Epithelial cell of esophagus (primary cell): Measurements from ENCODE around the gene SYNE1.

Source experiments
- DNase-seq: peaks from one replicate; pipeline ENCODE4 v3.0.0; 2010; ENCODE audit warnings: low read depth
- H3K4me3 ChIP-seq: 2 replicates; pipeline ENCODE4 v1.5.1; 2011; ENCODE audit warnings: mild to moderate bottlenecking, low read length, control low read depth
- CTCF ChIP-seq: IDR thresholded peaks from 2 replicates; pipeline ENCODE4 v1.5.1; 2011; ENCODE audit warnings: low read depth, mild to moderate bottlenecking, low read length, control low read depth, inconsistent platforms; ENCODE audit not compliant: insufficient read depth; ENCODE audit errors: missing control alignments

SYNE1 gene

GRCh38 chr6:152401978-152402377, 235.2 kb downstream of the SYNE1 start:
- no peak overlapping the region for H3K4me3 ChIP-seq
- no peak for TF ChIP-seq CTCF
- DNase-seq, result peak; percentile 89

GRCh38 chr6:152399399-152399798, 237.8 kb downstream of the SYNE1 start:
- TF ChIP-seq CTCF, result no peak
- DNase-seq, result no peak
- H3K4me3 ChIP-seq, result no peak overlapping the region

GRCh38 chr6:152398993-152399392, 238.2 kb downstream of the SYNE1 start:
- no peak overlapping the region for H3K4me3 ChIP-seq
- no peak for DNase-seq
- TF ChIP-seq CTCF, result no peak

- TF ChIP-seq CTCF, result no peak
- no peak for DNase-seq
- no peak overlapping the region for H3K4me3 ChIP-seq
These were observed 238.8 kb downstream of the SYNE1 start for GRCh38 chr6:152398316-152398715.

GRCh38 chr6:152394303-152394702, 242.9 kb downstream of the SYNE1 start:
- no peak overlapping the region for H3K4me3 ChIP-seq
- no peak for TF ChIP-seq CTCF
- no peak for DNase-seq

GRCh38 chr6:152391179-152391880, 245.8 kb downstream of the SYNE1 start:
- no peak for DNase-seq
- TF ChIP-seq CTCF, result no peak

GRCh38 chr6:152387091-152387490, 250.1 kb downstream of the SYNE1 start:
- peak; percentile 56 for DNase-seq
- TF ChIP-seq CTCF, result no peak
- no peak overlapping the region for H3K4me3 ChIP-seq

More at GRCh38 chr6:152391179-152391880, 245.8 kb downstream of the SYNE1 start:
- no peak overlapping the region for H3K4me3 ChIP-seq
